ENCODE results near the gene NOS1. TPM values are rescaled to one million over a fixed set of nuclear protein-coding genes. Genes with fewer than 3 reads are reported as not detected.
A peak's percentile ranks its signal among the peaks of the same experiment; 100 is the strongest.
"Not testable (repeated sequence)": the region's sequence is repeated elsewhere in the genome, so short reads cannot be mapped to it uniquely, and the experiment has no call there.

Gene NOS1
- polyA plus RNA-seq, 1 donor, result 0.76 TPM

GRCh38 chr12:117262749-117263148, 98.7 kb downstream of the NOS1 start:
- DNase-seq (ENCODE audit: low read depth), result no peak

GRCh38 chr12:117261247-117261646, 100.2 kb downstream of the NOS1 start:
- no peak for DNase-seq (ENCODE audit: low read depth)

- no peak for DNase-seq (ENCODE audit: low read depth)
These were observed 106.0 kb downstream of the NOS1 start for GRCh38 chr12:117255386-117255785.

DNA sequence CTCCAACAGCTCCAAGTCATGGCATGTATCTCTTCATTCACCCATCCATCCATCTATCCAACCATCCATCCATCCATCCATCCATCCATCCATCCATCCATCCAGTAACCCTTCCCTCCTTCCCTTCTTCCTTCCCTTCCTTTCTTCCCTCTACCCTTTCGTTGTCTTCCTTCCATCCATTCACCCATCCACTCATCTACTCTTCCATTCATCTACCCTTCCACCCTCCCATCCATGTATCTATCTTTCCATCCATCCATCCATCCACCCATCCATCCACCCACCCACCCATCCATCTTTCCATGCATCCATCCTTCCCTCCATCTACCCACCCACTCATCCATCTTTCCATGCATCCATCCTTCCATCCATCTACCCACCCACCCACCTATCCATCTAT, 117.9 kb downstream of the NOS1 start:
- DNase-seq (ENCODE audit: low read depth), result no peak

GRCh38 chr12:117241697-117242096, 119.7 kb downstream of the NOS1 start:
- DNase-seq (ENCODE audit: low read depth), result no peak

DNA sequence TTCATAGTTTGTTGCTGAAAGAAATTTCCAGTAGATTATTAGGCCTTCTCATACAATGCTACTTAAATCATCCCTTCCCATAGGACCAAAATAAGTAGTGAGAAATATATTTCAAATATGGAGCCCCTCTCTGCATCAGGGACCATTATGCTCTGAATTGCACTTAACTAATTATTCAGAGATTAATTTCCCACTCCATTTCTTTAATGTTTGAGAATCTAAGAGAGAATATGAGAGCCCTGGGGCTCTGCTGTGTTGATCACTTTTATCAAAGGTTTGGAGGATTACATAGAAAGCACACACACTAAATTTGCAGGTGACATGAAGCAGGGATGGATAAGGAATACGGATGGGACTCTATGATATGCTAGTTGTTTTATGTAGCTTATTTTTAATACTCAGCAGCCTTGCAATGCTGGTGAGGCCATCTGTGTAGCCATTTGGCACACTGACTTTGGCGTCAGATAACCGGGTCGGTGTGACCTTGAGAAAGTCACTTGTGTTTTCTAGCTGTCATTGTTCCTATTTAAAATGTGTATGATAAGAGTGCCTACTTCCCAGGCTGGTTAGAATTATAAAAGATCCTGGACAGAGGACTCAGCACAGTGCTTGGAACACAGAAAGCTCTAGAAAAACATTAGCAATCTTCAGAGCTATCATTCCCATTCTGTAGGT, 121.2 kb downstream of the NOS1 start:
- DNase-seq (ENCODE audit: low read depth), result no peak

- no peak for DNase-seq (ENCODE audit: low read depth)
These were observed 124.9 kb downstream of the NOS1 start for GRCh38 chr12:117236456-117237001.

DNA sequence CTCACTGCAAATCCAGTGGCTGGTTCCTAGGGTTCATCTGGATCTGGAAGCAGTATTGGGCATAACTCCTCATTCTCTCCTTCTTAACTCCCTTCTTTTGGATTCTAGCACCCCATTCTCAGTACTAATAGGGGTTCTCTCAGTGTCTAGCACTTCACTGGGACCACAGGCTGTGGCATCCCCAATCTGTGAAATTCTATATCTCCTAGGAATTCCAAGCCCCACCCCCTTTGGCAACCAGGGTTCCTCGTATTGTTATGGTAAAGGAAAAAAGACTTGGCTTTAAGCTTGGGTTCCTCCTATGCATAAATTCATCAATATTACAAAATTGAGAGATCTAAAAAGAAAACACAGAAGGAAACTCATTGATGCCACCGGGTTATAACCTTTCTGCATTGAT, 126.2 kb downstream of the NOS1 start:
- DNase-seq (ENCODE audit: low read depth), result no peak

GRCh38 chr12:117234441-117234840, 127.0 kb downstream of the NOS1 start:
- DNase-seq (ENCODE audit: low read depth), result no peak

DNA sequence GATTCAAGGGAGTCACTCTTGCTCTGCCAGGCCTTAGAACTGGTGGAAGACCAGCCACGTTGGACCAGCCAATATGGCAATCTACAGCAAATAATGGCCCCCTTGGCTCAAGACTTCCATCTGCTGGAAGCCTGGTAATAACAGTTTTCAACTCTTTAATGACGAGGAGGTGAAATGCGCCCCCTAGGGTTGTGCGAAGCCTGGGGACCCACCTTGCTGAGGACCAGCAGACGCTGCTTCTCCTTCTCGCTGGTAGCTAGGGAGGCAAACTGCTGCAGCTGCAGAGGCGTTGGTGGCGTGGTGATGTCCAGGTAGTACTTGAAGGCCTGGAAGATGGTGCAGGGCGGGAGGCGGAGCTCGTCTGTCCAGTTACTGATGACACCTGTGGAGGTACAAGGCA, 129.7 kb downstream of the NOS1 start:
- no peak for DNase-seq (ENCODE audit: low read depth)

GRCh38 chr12:117228239-117228638, 133.2 kb downstream of the NOS1 start:
- no peak for DNase-seq (ENCODE audit: low read depth)

DNA sequence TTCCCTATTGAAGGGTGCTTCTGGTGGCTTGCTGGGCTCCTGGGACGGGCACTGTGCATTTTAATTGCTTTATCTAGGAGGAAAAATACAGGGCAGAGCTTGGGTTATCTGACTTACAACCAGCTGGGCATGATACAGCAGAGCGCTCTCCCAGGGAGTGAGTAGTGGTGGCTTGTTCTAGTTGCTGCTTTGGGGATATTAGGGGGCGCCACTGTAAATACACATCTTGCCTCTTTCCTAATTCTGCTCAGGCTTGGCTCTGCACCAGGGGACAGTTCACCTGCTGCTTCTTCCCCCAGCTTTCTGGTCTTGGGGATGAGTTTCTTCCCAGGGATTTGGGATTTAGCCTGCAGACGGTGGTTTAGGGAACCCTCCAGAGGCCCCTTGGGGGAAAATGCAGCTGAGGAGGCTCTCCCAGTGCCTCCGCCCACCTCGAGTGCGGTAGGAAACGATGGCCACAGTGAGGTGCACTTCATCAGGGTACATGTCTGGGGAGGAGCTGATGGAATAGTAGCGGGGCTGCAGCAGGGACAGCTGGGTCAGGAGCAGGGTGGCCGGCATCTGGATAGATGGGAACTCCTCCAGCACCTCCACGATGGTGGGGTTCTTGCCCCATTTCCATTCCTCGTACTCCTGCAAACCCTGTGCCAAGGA, 134.3 kb downstream of the NOS1 start:
- DNase-seq (ENCODE audit: low read depth), result no peak

GRCh38 chr12:117226505-117226904, 134.9 kb downstream of the NOS1 start:
- DNase-seq (ENCODE audit: low read depth), result no peak

DNA sequence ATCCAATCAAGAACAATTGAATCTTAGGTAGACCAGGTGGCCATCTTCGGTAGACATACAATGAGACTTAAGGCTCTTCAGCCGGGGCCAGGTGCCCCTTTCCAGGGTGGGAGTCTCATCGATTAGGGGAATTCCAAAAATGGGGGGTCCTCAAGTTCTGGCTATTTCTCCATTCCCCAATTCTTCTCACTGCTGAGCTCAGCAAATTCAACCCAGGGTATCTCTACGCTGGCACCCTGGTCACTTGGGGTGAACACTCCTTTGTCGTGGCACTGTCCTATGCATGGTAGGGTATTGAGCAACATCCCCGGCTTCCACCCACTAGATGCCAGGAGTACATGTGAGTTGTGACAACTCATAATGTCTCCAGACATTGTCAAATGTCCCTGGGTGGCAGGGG, 136.2 kb downstream of the NOS1 start:
- DNase-seq (ENCODE audit: low read depth), result no peak

- DNase-seq (ENCODE audit: low read depth), result not testable (repeated sequence)
These were observed 140.5 kb downstream of the NOS1 start for GRCh38 chr12:117220947-117221346.

DNA sequence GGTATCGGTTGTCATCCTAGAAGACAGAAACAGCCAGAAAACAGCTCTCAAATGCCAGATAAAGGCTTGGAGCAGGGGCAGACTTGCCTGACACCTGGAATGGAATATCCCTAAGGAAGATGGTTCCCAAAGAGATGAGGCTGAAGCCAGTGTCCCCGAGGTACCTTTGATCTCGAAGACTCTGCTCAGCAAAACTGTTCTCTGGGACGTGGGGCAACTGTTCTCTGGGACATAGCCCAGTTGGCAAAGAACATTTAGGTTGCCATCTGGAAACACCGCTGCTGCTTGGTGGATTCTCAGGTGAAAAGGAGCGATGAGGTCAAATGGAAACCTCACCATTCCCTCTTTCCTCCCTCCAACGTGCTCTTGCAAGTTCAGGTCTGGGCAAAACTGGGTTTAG, 143.3 kb downstream of the NOS1 start:
- no peak for DNase-seq (ENCODE audit: low read depth)

GRCh38 chr12:117216686-117217085, 144.7 kb downstream of the NOS1 start:
- no peak for DNase-seq (ENCODE audit: low read depth)

- no peak for DNase-seq (ENCODE audit: low read depth)
These were observed 146.6 kb downstream of the NOS1 start for GRCh38 chr12:117214797-117215196.

DNA sequence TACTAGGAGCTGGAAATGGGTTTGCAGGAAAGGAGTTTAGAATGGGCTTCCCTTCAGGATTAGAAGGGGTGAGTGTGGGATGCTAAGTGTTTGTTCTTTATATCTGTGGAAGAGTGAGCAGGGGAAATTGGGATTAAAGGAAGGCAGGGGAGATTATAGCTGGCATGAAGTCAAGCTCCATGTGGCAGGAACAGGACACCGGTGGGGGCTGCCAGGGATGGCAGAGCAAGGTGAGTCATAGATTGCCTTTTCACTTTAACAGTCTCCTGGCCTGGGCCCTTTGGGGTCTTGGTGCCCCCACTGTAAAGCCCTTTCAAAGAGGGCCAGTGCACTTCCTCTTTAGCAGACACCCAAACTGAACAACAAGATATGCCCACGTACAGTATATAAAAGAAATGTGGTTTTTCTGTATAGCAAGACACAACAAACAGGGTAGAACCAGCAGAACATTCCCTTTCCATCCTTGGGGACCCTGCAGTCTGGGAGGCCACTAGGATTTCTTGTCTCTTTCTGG, 148.1 kb downstream of the NOS1 start:
- no peak for DNase-seq (ENCODE audit: low read depth)

DNA sequence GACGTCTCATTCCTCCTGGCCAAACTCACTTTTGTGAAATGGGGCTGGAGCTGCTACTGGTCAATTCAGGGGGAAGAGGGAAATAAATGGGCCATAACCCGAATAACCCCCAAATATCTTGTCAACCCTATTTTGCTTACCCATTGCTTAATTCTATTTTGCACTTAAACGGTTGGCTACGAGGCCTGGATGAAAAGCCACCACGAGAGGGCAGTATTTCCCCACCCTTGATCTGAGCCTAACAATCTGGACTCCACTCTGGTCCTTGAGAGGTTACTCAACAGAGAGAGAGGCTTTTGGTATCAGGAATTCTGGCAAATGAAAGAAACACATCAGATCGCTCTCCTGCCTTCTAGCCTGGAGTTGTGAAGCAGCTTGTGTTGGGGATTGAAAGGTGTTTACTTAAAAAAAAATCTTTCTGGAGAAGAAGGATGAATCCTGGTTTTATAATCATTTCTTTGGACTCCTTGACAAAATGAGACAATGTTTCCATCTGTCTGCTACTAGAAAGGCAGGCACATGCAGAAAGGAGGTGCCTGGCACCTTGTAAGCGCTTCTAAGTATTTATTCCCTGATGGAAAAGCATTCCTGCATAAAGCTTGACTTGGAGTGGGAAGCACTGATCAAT, 148.7 kb downstream of the NOS1 start:
- peak; percentile 56 for DNase-seq (ENCODE audit: low read depth)

- DNase-seq (ENCODE audit: low read depth), result no peak
These were observed 151.0 kb downstream of the NOS1 start for GRCh38 chr12:117210266-117210918.

DNA sequence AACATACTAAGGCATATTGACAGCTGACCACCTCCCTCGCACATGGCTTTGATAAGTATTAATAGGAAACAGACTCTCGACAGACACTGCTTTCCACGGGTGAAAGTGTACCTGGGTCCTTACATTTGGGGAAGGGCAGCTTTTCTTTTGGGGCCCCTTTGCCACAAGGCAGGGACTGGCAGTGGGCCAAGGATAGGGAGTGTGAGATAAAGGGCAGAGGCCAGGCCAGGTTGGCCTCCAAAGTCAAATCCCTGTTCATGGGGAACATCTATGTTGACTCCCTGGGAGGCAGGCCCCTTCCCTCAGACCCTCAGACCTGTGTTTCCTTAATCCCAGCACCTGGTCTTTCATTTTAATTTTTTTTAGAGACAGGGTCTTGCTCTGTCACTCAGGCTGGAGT, 151.8 kb downstream of the NOS1 start:
- no peak for DNase-seq (ENCODE audit: low read depth)

Data from forelimb muscle (tissue), 1 donor.